K562 (cell line): ENCODE results near the gene FAM78B.

Source experiments
- CEBPB ChIP-seq: fragments of 450-650 bp; IDR thresholded peaks from 2 replicates; pipeline ENCODE4 v1.6.1; 2016; ENCODE audit warnings: missing genetic modification characterization, missing compliant biosample characterization
- CREB3 ChIP-seq: fragments of 450-650 bp; conservative IDR thresholded peaks from 2 replicates; pipeline ENCODE4 v1.6.1; 2016; ENCODE audit warnings: missing genetic modification characterization, low read depth, mild to moderate bottlenecking, missing compliant biosample characterization, moderate library complexity
- CTCF ChIP-seq, 3 experiments: IDR thresholded peaks in 2 of 3; conservative IDR thresholded peaks in 1 of 3; 2 replicates each; pipeline ENCODE4 v1.5.1; 2011 to 2012; ENCODE audit warnings: low read length in 3 of 3, mild to moderate bottlenecking in 3 of 3, control low read depth in 2 of 3, improper control_type of control experiment in 1 of 3, inconsistent platforms in 1 of 3, low read depth in 1 of 3, mixed read lengths in 1 of 3, moderate library complexity in 1 of 3; ENCODE audit not compliant: insufficient read depth in 2 of 3
- GATA2 ChIP-seq: sonication (generic); formaldehyde crosslinking; IDR thresholded peaks from 2 replicates; pipeline ENCODE4 v1.4.0; 2020; ENCODE audit warnings: mild to moderate bottlenecking, missing genetic modification reagents
- NCOA1 ChIP-seq: fragments of 450-650 bp; IDR thresholded peaks from 2 replicates; pipeline ENCODE4 v1.6.1; 2016; ENCODE audit warnings: low read depth
- POLR2A ChIP-seq: fragments of 450-650 bp; conservative IDR thresholded peaks from 2 replicates; pipeline ENCODE4 v1.6.1; 2016
- POLR2AphosphoS2 ChIP-seq: IDR thresholded peaks from 2 replicates; pipeline ENCODE4 v1.6.1; 2012; ENCODE audit warnings: low read length, improper control_type of control experiment
- POLR2AphosphoS5 ChIP-seq: IDR thresholded peaks from 2 replicates; pipeline ENCODE4 v1.6.1; 2011; ENCODE audit warnings: mild to moderate bottlenecking, low read depth, low read length, moderate library complexity; ENCODE audit not compliant: control insufficient read depth, insufficient read depth
- PPARD ChIP-seq: fragments of 250-450 bp; sonication (Bioruptor Pico); IDR thresholded peaks from 2 replicates; pipeline ENCODE4 v1.8.0; 2022; ENCODE audit warnings: inconsistent platforms, mild to moderate bottlenecking, moderate library complexity
- ZKSCAN1 ChIP-seq: fragments of 150-350 bp; IDR thresholded peaks from 2 replicates; pipeline ENCODE4 v1.6.1; 2016; ENCODE audit warnings: low read depth, low read length
- ZNF511 ChIP-seq: sonication (generic); formaldehyde crosslinking; IDR thresholded peaks from 2 replicates; pipeline ENCODE4 v1.8.0; 2022; ENCODE audit warnings: mild to moderate bottlenecking, missing genetic modification reagents
- TF ChIP-seq, protein P1 (sequence below): sonication (generic); formaldehyde crosslinking; IDR thresholded peaks from 2 replicates; pipeline ENCODE4 v1.8.1; 2023; ENCODE audit warnings: mild to moderate bottlenecking, missing genetic modification reagents
- TF ChIP-seq, protein P2 (sequence below): sonication (generic); formaldehyde crosslinking; IDR thresholded peaks from 2 replicates; pipeline ENCODE4 v1.8.0; 2022; ENCODE audit warnings: missing genetic modification reagents, mild to moderate bottlenecking, borderline replicate concordance
- TF ChIP-seq, protein P3 (sequence below): fragments of 150-350 bp; IDR thresholded peaks from 2 replicates; pipeline ENCODE4 v1.6.1; 2014; ENCODE audit warnings: low read depth, mild to moderate bottlenecking, low read length, borderline replicate concordance

- TF ChIP-seq, protein P1, sequence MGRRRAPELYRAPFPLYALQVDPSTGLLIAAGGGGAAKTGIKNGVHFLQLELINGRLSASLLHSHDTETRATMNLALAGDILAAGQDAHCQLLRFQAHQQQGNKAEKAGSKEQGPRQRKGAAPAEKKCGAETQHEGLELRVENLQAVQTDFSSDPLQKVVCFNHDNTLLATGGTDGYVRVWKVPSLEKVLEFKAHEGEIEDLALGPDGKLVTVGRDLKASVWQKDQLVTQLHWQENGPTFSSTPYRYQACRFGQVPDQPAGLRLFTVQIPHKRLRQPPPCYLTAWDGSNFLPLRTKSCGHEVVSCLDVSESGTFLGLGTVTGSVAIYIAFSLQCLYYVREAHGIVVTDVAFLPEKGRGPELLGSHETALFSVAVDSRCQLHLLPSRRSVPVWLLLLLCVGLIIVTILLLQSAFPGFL (CRISPR knock-in tag): no peak
- TF ChIP-seq PPARD (CRISPR knock-in tag) (no peak), CEBPB (no peak), GATA2 (CRISPR knock-in tag) (no peak), CTCF (IDR thresholded peaks at IDR 0.05 in 2 of 3, conservative IDR thresholded peaks at IDR 0.05 in 1 of 3; ENCODE audit: insufficient read depth in 2 of 3, low read depth in 1 of 3, low read length in 3 of 3) (no peak), CREB3 (tag) (no peak), ZNF511 (CRISPR knock-in tag) (no peak), ZKSCAN1 (no peak), POLR2AphosphoS2 (no peak), POLR2AphosphoS5 (no peak), NCOA1 (no peak), POLR2A (no peak)
- TF ChIP-seq, protein P2, sequence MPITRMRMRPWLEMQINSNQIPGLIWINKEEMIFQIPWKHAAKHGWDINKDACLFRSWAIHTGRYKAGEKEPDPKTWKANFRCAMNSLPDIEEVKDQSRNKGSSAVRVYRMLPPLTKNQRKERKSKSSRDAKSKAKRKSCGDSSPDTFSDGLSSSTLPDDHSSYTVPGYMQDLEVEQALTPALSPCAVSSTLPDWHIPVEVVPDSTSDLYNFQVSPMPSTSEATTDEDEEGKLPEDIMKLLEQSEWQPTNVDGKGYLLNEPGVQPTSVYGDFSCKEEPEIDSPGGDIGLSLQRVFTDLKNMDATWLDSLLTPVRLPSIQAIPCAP: no peak
- TF ChIP-seq, protein P3, sequence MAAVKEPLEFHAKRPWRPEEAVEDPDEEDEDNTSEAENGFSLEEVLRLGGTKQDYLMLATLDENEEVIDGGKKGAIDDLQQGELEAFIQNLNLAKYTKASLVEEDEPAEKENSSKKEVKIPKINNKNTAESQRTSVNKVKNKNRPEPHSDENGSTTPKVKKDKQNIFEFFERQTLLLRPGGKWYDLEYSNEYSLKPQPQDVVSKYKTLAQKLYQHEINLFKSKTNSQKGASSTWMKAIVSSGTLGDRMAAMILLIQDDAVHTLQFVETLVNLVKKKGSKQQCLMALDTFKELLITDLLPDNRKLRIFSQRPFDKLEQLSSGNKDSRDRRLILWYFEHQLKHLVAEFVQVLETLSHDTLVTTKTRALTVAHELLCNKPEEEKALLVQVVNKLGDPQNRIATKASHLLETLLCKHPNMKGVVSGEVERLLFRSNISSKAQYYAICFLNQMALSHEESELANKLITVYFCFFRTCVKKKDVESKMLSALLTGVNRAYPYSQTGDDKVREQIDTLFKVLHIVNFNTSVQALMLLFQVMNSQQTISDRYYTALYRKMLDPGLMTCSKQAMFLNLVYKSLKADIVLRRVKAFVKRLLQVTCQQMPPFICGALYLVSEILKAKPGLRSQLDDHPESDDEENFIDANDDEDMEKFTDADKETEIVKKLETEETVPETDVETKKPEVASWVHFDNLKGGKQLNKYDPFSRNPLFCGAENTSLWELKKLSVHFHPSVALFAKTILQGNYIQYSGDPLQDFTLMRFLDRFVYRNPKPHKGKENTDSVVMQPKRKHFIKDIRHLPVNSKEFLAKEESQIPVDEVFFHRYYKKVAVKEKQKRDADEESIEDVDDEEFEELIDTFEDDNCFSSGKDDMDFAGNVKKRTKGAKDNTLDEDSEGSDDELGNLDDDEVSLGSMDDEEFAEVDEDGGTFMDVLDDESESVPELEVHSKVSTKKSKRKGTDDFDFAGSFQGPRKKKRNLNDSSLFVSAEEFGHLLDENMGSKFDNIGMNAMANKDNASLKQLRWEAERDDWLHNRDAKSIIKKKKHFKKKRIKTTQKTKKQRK: no peak
These were observed 87.5 kb downstream of the FAM78B start for GRCh38 chr1:166079276-166079675.
